Umbilical cord (tissue), 2 donors: Measurements from ENCODE around the gene RNF220. TPM values are rescaled to one million over a fixed set of nuclear protein-coding genes. Genes with fewer than 3 reads are reported as not detected.
"Not testable (repeated sequence)": the region's sequence is repeated elsewhere in the genome, so short reads cannot be mapped to it uniquely, and the experiment has no call there.

Experiments used
- DNase-seq: peaks from one replicate; pipeline ENCODE4 v3.0.0-alpha.2; 2015; ENCODE audit warnings: low spot score
- total RNA-seq: library from RNA; depleted of rRNA; stranded (reverse); fragments of >200 nt; gene quantifications from one replicate; pipeline ENCODE4 v1.2.3, GENCODE V29; 2014; ENCODE audit warnings: low replicate concordance; ENCODE audit not compliant: insufficient read depth

Gene RNF220
- total RNA-seq, 1 donor from 2014 or later = 95.3 TPM

- no peak for DNase-seq
Measured at GRCh38 chr1:44547361-44547760, 142.3 kb downstream of the RNF220 start.

DNA sequence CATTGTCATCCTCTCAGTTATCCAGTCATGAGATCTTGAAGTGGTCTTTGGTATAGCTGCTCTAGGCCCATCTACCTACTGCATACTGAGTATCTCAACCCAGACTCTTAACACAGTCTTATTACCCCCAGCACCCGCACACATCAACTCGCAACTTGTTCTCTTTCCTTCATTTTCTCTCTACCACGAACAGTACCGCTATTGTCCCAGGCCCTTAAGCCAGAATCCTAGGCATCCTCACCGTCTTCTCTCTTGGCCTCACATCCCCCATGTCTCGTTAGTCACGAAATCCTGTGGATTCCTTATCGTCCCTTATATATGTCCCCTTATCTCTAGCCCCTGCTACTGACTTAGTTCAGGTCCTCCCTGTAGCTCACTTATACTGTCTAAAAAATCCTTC lies 142.8 kb downstream of the RNF220 start:
- DNase-seq = no peak

GRCh38 chr1:44549510-44549909 lies 144.5 kb downstream of the RNF220 start:
- no peak for DNase-seq

DNA sequence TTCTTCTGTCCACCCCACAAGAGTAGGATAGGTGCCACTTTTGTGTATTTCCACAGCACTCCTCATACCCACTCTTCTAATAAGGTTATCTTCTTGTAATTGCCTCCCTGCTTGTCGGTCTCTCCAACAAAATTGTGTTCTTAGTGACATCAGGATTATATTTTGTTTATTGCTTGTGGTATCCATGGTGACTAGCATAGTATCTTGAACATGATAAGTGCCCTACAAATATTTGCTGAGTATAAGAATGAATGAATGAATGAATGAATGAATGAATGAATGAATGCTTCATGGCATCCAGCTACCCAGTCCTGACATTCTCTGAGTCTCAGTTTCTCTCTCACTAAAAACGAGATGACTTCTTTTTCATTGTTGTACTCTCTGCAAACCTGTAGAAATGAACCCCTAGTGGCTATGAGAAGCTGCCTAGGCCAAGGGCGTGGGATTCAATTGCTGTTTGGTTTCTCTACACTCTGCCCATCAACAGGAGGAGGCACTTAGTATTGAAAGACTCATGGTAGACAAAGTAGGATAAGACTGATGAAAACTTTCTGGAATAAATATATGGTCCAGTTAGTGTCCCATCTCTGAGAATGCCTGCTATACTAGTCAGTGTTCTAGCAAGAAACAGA lies 148.2 kb downstream of the RNF220 start:
- DNase-seq = no peak

DNA sequence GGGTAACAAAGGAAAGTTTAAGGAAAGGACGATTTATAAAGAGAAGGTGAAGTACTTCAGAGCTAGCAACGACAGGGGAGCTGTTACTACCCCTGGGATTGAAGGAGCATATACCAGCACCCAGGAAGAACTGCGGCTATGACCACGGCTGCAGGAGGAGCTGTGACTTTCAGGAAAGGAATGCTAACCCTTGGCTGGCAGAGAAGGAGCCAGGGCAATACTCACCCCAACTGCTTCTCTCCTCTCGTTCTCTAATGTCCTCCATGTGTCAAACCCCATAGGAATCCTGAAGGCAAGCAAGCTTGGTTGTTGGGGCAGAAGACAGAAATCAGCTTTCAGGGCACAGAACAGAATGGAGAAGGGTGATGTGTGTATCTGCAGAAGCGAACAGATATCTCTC lies 148.7 kb downstream of the RNF220 start:
- DNase-seq = no peak

DNA sequence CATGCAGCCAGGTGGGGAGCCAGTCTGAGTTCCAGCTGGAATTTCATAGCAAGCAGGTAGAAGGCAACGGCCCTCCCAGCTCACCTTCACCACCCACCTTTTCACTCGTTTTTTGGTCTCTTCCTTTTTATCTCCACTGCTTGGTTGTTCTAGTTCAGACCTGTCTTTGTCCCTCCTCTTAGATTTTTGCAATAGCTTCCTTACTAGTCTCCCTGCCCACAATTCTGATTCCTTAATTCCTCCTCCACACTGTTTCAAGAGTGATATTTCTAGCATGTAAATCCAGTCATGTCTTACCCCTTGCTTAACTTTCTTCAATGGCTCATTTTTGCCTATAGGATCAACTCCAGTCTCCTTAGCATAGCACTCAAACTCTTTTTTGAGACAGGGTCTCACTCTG lies 149.7 kb downstream of the RNF220 start:
- no peak for DNase-seq

DNA sequence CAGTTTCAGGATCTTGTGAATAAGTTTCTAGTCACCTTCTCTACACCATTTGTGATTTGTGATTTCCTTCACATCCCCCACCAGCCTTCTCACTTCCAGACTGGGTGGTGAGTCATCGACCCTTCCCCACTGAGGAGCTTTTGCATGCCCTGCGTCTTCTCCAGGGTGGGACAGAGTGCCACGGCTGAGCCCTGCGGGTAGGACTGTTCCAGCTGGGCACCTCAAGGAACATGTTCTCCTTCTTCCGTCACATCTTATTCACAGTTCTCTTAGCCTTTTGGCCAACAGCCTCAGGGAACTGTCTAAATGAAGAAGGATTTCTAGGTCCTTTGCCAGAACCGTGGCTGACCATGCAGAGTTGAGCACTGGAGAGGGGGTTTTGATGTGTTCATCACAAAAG lies 152.7 kb downstream of the RNF220 start:
- DNase-seq = no peak

GRCh38 chr1:44558883-44559282 lies 153.8 kb downstream of the RNF220 start:
- no peak for DNase-seq

DNA sequence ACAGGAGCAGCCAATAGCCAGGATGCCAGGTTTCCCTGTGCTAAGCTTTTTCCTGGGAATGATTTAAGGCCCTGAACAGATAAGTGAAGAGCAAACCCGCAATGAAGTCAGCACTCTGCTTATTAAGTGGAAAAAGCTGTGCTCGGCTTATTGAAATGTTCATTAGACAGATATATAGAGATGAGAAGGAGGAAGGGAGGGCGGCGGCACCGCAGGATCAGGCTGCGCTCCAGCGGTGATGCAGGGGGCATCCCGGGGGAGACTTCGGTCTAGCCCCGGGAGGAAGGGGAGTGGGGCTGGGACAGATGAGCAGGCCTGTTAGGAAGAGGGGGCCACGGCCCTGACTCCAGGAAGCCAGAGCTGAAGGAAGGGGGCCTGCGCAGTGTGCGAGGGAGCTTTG lies 154.3 kb downstream of the RNF220 start:
- no peak for DNase-seq

GRCh38 chr1:44559913-44560312 lies 154.9 kb downstream of the RNF220 start:
- DNase-seq = no peak

- not testable (repeated sequence) for DNase-seq
Measured at GRCh38 chr1:44560696-44561095, 155.6 kb downstream of the RNF220 start.

- DNase-seq = no peak
Measured at GRCh38 chr1:44565259-44565750, 160.2 kb downstream of the RNF220 start.

DNA sequence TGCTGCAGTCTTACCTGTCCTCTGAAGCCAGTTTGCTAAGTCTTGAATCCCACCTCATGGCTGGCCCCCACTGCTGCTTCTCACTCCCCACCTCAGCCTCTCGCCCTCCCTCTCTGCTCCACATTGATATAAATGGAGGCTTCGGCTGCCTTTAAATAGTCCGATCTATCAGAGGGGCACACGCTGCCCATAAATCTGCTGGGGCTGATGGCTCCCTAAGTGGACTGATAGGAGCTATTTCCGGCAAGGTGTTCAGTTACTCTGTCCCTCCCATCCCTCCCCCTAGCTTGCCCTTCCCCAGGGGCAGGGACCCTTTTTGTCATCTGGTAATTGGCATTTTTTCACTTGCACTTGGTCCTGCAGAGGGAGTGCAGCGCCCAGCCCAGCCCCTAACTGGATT lies 160.8 kb downstream of the RNF220 start:
- no peak for DNase-seq

GRCh38 chr1:44566281-44567046 lies 161.4 kb downstream of the RNF220 start:
- DNase-seq = no peak

- no peak for DNase-seq
Measured at GRCh38 chr1:44568128-44568900, 163.3 kb downstream of the RNF220 start.

- DNase-seq = no peak
Measured at GRCh38 chr1:44569491-44569890, 164.4 kb downstream of the RNF220 start.

DNA sequence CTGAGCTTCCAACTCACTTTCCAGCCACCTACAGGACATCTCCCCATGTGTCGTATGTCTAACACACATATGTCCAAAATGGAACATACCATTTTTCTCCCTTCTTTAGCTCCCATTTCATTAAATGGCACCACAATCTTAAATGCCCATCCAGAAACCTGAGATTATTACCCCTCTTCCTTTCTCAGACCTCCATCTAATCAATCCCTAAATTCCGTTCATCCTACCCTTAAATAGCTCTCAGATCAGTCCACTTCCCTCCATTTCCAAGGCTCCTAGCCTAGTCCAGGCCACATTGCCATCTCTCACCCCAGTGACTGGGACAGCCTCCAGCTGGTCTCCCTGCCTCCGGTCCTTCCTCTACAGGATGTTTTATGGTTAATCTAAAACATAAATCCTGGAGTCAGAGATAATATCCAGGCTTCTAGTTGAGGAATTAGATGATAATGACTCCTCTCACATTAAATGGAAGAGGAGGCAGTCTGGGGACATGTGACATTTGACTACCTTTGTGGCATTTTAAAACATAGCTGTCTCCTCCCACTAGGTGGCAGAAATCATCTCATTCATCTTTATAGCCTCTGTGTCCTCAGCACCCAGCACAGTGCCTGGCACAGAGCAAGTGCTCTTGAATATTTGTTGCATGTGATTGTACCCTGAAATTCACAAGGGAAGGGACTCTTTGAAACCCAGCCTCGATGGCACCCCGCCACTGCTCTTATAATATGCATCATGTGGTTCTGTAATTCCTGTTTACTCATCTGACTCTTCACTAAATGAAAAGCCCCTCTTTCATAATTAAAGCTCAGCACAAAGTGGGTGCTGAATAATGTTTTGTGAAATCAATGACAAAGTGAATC lies 166.9 kb downstream of the RNF220 start:
- no peak for DNase-seq

GRCh38 chr1:44572572-44572879 lies 167.5 kb downstream of the RNF220 start:
- DNase-seq = no peak

GRCh38 chr1:44575396-44575795 lies 170.3 kb downstream of the RNF220 start:
- DNase-seq = no peak

DNA sequence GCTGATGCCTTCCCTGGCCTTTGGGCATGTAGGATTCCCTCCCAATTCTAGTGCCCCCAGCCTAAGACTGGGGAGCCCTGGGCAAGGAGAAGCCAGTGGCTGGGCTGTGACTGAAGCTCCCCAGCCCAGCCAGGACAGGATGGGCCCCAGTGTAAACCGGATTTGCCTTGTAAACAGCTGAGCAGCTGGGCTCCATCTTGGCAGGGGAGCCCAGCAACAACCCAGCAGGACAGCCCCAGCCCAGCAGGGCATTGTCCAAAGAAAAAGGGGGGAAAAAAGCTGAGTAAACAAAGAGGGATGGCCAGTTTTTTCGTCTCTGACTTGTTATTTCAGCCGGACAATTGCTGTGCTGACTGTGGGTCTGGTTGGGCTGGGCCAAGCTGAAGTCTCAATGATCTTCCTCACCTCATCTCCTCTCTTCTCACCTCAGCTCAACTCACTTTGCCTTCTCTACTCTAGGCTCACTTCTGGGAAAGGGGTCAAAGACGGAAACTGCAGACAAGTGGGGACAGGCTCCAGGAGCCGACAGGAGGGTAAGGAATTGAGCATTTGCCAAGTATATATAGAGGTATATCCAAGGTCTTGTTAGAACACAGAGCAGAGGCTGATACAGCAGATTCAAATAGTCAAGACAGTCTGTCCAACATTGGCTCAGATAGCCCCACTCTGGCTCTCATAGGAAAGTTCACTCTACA lies 171.5 kb downstream of the RNF220 start:
- no peak for DNase-seq

DNA sequence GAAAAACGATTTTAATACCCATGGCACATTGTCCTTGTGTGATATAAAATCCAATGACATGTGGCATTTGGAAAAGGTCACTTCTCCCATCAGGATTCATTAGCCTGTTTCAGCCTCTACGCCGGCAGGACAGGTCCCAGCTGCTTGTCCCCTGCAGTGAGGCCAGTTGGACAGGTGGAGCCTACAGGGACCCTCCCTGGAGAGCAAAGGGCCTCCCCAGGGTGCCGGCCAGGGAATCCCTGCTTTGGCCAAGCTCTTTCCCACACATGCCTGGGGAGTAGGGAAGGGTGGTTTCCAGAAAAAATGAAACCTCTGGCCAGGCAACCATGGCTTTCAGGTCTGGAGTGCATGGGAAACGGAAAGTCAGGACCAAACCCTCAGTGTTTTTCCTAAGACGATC lies 176.2 kb downstream of the RNF220 start:
- DNase-seq = no peak
